GM18868 (cell line): ENCODE data around the gene PCNT.
A peak's percentile ranks its signal among the peaks of the same experiment; 100 is the strongest.
"Not testable (repeated sequence)": the region's sequence is repeated elsewhere in the genome, so short reads cannot be mapped to it uniquely, and the experiment has no call there.

Source experiments
- ATAC-seq: cut with Tn5 transposase; IDR thresholded peaks from one replicate; pipeline ENCODE4 v1.9.1; 2021; ENCODE audit warnings: mild to moderate bottlenecking, moderate library complexity; ENCODE audit not compliant: unreplicated experiment

The PCNT gene

GRCh38 chr21:46307625-46308024, 16.3 kb upstream of the PCNT start:
- ATAC-seq: no peak

- ATAC-seq: no peak
Measured at GRCh38 chr21:46308431-46308830, 15.5 kb upstream of the PCNT start.

- ATAC-seq: not testable (repeated sequence)
Measured at GRCh38 chr21:46310260-46310659, 13.7 kb upstream of the PCNT start.

GRCh38 chr21:46311568-46311967, 12.4 kb upstream of the PCNT start:
- ATAC-seq: no peak

GRCh38 chr21:46312949-46313348, 11.0 kb upstream of the PCNT start:
- ATAC-seq: no peak

- no peak for ATAC-seq
Measured at GRCh38 chr21:46314441-46315020, 9.4 kb upstream of the PCNT start.

- ATAC-seq: no peak
Measured at GRCh38 chr21:46316708-46317324, 7.1 kb upstream of the PCNT start.

GRCh38 chr21:46317710-46318463, 6.1 kb upstream of the PCNT start:
- ATAC-seq: no peak

GRCh38 chr21:46318464-46318845, 5.5 kb upstream of the PCNT start:
- ATAC-seq: no peak

GRCh38 chr21:46319186-46319585, 4.8 kb upstream of the PCNT start:
- ATAC-seq: no peak

GRCh38 chr21:46320331-46320801, 3.6 kb upstream of the PCNT start:
- no peak for ATAC-seq

GRCh38 chr21:46322351-46323226, 1.4 kb upstream of the PCNT start:
- ATAC-seq: no peak

GRCh38 chr21:46323227-46323709, 688 bp upstream of the PCNT start:
- ATAC-seq: no peak

GRCh38 chr21:46324390-46325072, 575 bp downstream of the PCNT start:
- peak; percentile 62 for ATAC-seq

- ATAC-seq: no peak
Measured at GRCh38 chr21:46325073-46325912, 1.3 kb downstream of the PCNT start.

- ATAC-seq: no peak
Measured at GRCh38 chr21:46326110-46326703, 2.3 kb downstream of the PCNT start.

GRCh38 chr21:46327711-46328110, 3.8 kb downstream of the PCNT start:
- ATAC-seq: no peak

GRCh38 chr21:46328151-46328550, 4.2 kb downstream of the PCNT start:
- no peak for ATAC-seq

- ATAC-seq: no peak
Measured at GRCh38 chr21:46329796-46330195, 5.8 kb downstream of the PCNT start.
